CD4-positive, alpha-beta T cell treated with Interleukin-4 for 4 hours (primary cell): ENCODE data around the gene DUS1L.

Experiments
- DNase-seq: peaks from one replicate; pipeline ENCODE4 v3.0.0-alpha.2; 2020

DUS1L gene

GRCh38 chr17:82076018-82076784 lies 10.6 kb upstream of the DUS1L start:
- no peak for DNase-seq

- DNase-seq: no peak
These were observed 7.8 kb upstream of the DUS1L start for GRCh38 chr17:82073446-82073845.

GRCh38 chr17:82072827-82073226 lies 7.2 kb upstream of the DUS1L start:
- no peak for DNase-seq

- no peak for DNase-seq
These were observed 5.0 kb upstream of the DUS1L start for GRCh38 chr17:82070611-82071010.

DNA sequence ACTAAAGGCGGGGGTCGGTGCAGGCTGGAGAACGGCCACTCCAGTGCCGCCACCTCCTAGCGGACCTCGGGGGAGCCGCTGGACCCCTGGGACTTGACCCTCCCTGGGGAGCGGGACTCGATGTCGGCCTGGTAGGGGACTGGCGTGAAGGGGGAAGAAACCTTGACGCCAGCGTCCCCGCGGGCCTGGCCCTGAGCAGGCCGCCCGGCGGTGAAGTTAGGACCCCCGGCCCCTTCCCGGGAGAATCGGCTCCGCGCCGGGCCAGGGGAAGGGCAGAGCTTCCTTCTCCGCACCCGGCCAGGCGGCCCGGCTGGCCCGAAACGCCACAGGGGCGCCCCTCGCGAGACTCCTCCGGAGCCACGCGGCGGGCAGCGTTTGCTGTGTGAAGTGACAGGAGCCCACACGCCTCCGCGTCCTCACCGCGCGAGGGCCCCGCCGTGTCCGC lies 389 bp downstream of the DUS1L start:
- peak; percentile 5 for DNase-seq

GRCh38 chr17:82064433-82065192 lies 991 bp downstream of the DUS1L start:
- no peak for DNase-seq

DNA sequence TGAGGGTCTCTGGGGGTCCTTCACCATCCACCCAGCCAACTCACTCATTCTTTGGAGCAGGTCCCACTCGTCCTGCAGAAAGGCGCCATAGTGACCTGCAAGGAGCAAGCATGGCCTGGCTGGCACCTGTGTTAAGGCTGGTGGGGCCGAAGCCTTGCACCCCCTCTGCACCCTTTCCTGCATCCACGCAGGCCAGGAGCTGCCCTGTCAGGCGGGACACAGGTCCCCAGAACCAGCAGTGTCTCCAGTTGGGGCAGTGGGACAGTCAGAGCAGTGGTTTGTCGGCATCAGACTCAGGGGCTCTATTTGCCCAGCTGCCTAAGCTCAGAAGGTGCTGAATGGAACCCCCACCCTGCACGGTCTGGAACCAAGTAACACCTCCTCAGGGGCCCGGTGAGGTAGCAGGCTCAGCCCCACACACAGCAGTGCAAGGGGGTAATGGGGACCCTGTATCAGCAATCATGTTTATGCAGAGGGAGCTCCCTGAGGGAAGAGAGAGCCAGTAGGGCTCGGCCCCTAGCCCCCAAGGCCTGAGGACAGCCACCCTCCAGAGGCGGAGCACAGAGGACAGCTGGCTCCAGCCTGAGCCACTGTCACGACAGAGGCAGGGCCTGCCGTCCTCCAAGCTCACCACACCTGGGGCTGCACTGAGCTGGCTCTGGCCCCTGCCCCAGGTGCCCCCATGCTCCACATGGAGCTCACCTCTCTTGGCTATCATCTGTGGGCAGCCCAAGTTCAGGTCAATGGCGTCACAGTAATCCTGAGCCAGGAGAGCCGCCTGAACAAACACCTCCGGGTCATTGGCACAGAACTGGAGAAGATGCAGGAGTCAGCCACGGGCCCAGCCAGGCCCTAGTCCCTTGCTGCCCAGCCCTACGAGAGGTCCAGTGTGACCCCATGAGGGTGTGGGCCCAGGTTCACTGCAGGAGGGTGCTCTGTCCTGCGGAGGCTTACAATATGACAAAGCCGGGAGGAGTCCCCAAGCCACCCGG lies 1.9 kb downstream of the DUS1L start:
- no peak for DNase-seq

DNA sequence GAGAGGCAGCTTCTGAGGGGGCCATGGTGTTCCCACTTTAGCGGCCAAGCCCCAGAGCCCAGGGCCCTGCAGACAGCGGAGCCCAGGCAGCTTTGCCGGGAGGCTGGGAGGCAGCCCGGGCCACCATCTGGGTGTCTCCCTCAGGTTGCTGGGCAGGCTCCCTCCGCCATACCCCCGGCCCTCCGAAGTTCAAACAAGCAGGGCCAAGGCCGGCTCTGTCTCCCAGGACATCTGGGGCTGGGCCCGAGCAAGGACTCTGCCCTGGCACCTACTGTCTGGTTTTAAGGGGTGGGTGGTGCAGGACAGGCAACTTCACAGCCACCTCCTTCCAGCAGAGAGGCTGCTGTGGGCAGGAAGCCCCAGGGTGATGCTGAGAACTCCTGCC lies 2.6 kb downstream of the DUS1L start:
- DNase-seq: no peak

DNA sequence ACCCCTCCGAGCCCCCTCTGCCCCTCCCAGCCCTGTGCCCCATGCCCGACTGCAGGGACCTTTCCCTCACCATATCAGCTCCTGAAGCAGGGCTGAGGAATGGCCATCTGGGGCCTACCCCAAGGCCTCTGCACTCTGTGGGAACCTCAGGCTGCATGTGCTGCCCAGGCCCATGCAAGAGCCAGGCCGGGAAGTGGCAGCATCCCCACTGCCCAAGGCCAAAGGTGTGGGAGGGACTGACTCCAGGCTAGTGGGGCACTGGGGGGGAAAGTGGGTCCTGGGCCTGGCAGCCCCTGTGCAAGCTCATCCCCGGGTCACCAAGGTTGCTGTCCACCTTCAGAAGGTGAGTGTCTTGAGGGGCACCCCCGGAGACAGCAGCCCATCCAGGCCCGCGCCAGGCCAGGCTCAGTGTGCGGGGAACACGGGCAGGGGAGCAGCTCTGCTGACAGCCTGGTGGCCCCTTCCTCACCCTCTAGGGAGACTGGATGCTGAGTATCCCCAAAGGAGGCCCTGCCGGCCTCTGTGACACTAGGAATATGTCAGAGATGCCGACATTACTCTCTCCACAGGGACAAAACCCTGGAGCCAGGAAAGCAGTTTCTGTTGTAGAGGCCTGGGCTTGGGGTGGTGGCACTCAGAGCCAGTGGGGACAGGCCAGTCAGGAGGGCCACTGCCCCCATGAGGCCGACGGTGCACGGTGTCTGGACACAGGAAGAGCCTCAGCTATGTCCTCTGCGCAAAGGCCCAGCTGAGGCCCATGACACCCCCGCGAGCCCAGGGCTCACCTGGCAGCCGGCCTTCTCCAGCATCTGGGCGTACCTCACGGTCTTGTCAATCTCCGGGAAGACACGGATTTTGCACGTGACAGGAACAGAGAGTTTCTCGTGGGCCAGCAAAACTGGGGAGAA lies 3.3 kb downstream of the DUS1L start:
- no peak for DNase-seq

DNA sequence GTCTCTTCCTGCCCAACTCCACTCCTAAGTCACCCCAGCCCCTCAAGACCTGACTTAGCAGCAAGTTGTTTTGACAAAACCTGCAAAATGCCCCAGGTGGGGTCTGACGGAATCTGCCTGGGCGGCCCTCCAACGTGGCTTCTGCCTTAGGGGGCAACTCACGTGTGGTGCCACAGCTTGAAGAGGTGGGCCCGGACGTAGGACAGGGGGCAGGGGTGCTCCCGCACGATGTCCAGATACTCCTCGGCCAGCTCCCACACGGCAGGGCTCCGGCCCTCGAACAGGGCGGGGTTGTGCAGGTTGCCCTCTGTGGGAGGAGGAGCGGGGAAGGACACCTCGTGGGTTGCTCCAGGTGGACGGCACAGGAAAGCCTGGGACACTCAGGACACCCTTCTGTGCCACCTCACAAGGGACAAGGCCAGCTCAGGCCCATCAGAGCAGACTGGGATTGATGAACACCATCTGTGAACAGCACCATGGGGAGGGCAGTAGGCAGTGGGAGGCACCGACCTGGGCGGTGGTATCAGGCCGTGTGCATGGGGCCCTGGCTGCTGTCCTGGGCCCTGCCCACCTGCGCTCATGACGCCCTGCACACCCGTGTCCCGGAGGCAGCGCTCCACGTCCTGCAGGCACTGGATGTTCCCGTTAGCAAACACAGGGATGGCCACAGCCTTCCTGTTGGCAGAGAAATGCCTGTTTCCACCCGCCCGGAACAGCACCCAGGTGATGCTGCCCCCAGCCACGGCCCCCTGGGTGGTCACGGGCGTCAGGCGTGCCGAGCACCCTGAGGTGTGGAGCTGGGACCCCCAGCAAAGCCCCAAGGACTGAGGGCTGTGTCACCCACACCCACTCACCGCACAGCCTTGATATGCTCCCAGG lies 4.3 kb downstream of the DUS1L start:
- DNase-seq: no peak

- DNase-seq: no peak
These were observed 5.0 kb downstream of the DUS1L start for GRCh38 chr17:82060614-82061013.

DNA sequence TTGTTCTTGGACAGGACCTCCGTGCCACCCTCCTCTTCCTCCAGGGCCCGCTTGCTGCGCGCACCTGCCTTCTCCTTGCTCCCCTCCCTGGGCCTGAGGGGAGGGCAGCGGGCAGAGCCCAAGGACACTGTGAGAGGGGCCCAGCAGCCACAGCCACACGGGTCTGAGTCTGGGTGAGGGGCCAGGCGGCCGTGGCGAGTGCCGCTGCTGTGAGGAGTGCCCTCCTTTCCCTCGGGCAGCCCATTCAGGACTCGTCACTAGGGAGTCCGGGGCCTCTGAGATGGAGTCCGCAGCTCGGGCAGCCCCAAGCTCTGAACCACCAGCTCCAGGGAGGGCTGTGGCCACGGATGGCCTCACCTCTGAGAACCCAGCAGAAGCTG lies 5.6 kb downstream of the DUS1L start:
- no peak for DNase-seq

- no peak for DNase-seq
These were observed 6.2 kb downstream of the DUS1L start for GRCh38 chr17:82059272-82060000.

- DNase-seq: no peak
These were observed 6.8 kb downstream of the DUS1L start for GRCh38 chr17:82058855-82059249.

DNA sequence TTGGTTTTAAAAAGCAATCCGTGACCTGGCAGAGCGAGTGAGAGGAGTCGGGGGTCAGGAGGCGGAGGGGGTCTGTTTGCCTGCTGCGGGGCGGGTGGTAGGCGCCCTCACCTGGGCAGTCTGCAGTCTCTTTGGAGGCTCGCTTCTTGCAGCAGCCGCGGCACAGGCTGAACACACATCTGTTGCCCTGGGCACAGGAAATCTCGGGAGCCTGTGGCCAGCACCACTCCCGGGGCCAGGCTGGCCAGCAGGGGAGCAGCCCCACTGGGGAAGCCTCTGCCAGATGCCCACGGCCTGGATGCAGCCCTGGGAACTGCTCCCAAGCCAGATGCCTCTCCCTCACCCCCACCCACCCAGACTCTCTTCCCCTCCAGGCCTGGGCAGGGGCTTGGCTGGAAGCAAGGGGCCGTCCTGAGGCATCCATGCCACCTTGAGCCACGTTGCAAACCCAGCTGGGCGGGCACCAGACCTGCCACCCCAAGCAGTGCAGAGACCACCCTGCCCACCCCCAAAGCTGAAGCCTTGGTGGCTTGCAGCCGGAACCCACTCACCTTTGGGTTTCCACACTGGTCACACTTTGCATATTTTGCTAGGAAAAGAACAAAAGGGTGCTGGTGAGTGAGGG lies 7.3 kb downstream of the DUS1L start:
- DNase-seq: no peak

- DNase-seq: no peak
These were observed 8.6 kb downstream of the DUS1L start for GRCh38 chr17:82056729-82057621.

- no peak for DNase-seq
These were observed 9.5 kb downstream of the DUS1L start for GRCh38 chr17:82055965-82056728.
